Activated naive CD4-positive, alpha-beta T cell treated with anti-CD3 and anti-CD28 coated beads for 36 hours (primary cell): ENCODE measurements around the gene CWC27. TPM values are rescaled to one million over a fixed set of nuclear protein-coding genes. Genes with fewer than 3 reads are reported as not detected.

Source experiments
- CTCF ChIA-PET: fragments of 350-600 bp; sonication (Branson Sonifier 250); formaldehyde crosslinking; loops from one replicate; lab custom pipeline; 2021; ENCODE audit warnings: antibody characterized with exemption; lab: Charles Lee
- DNase-seq: peaks from one replicate; pipeline ENCODE4 v3.0.0-alpha.2; 2020
- H3K27ac Mint-ChIP-seq: one replicate; pipeline ENCODE4 v1.8.0; 2021; ENCODE audit warnings: mild to moderate bottlenecking, mixed read lengths
- H3K27me3 Mint-ChIP-seq: one replicate; pipeline ENCODE4 v1.8.0; 2021; ENCODE audit warnings: low read depth, mixed read lengths
- H3K36me3 Mint-ChIP-seq: one replicate; pipeline ENCODE4 v1.8.0; 2021; ENCODE audit warnings: low read depth, mixed read lengths
- H3K4me1 Mint-ChIP-seq: one replicate; pipeline ENCODE4 v1.8.0; 2021; ENCODE audit warnings: low read depth, mixed read lengths
- H3K4me3 Mint-ChIP-seq: one replicate; pipeline ENCODE4 v1.8.0; 2021; ENCODE audit warnings: mild to moderate bottlenecking, moderate library complexity, mixed read lengths
- H3K9me3 Mint-ChIP-seq: one replicate; pipeline ENCODE4 v1.8.0; 2021; ENCODE audit warnings: mixed read lengths
- intact Hi-C: fragments of 100-400 bp; cut with micrococcal nuclease; formaldehyde crosslinking; loops from one replicate; pipeline ENCODE4 v1.15.1; 2023
- total RNA-seq, 2 experiments: library from RNA; stranded (reverse); gene quantifications; one replicate each; pipeline ENCODE4 v1.2.3, GENCODE V29; 2021

Gene CWC27
- total RNA-seq, 2 experiments from 2014 or later = 35.8 to 39.8 TPM

DNA sequence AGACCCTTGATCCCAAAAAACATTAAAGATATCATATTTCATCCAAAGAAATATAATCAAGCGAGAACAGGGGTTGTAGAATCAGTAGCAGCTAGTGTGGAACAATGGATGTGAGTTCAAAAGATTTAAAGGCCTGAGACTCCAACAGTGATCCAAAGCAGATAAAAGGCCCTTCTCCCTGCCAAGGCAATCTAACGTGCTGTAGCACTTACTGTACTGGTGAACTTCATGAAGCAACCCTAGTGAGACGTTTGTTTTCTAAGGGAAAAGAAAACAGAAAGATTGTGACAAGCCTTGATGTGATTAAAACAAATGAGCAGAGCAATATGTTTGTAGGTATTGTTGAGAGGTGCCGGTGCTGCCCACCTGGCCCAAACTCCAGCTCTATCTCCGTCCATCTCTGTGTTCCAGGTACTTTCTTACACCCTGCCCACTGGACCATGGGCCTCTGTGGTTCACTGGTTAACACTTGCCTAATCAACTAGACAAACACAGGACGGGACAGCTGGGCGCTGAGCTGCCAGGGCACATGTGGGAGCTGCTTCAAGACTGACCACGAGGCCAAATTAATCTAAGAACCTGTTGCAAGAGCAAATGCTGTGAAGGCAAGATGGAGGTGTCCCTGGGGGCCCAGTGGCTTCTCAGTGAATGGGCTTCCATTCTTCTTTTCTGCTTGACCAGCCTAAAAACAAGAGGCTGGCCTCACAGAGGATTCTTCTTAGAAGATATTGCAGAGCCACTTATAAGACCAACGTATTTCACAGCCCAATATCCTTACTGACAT, 265.5 kb downstream of the CWC27 start:
- Mint-ChIP-seq H3K9me3 (no peaks in the 10 kb centered on the region), H3K4me1 (peaks cover 27% of the 10 kb centered on the region), H3K27me3 (no peaks in the 10 kb centered on the region), H3K4me3 (peak overlapping the region; percentile 52), H3K27ac (peak overlapping the region; percentile 57), H3K36me3 (no peaks in the 10 kb centered on the region)
- DNase-seq = no peak
- intact Hi-C loops = loop anchor here (10.0 kb wide), 1 partner anchor 1111 kb away; the partner anchor contains the start of gene SREK1
- CTCF ChIA-PET = interaction anchor here (1.0 kb wide), 1 partner anchor 449 kb away, joined by 3 read pairs; no protein-coding TSS in a partner anchor

DNA sequence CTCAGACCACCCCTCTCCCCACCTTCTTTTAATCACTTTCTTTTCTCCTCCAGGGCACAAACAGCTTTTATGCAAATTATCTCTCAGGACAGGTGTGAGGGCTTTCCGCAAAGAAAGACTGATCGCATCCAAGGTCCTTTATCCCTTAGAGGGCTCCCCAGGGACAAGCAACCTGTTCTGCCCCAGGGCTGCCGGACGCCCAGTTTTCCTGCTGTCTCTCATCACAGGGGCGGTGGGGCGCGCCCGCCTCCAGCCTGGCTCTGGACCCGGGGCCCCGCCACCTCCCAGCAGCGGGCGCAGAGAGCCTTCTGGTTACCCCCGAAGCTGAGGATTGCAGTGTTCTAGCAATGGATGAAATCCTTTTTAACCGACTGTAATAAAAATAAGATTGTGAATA, 266.1 kb downstream of the CWC27 start:
- Mint-ChIP-seq H3K4me1 (peaks cover 27% of the 10 kb centered on the region), H3K9me3 (no peaks in the 10 kb centered on the region), H3K27me3 (no peaks in the 10 kb centered on the region), H3K4me3 (peak overlapping the region; percentile 69), H3K27ac (peak overlapping the region; percentile 57), H3K36me3 (no peaks in the 10 kb centered on the region)
- intact Hi-C loops = loop anchor here (1.0 to 10.0 kb wide), 8 partner anchors 14 to 1110 kb away; partner anchors contain the start of genes CWC27, NLN, SGTB and SREK1
- no peak for DNase-seq
- CTCF ChIA-PET = no interaction called here

DNA sequence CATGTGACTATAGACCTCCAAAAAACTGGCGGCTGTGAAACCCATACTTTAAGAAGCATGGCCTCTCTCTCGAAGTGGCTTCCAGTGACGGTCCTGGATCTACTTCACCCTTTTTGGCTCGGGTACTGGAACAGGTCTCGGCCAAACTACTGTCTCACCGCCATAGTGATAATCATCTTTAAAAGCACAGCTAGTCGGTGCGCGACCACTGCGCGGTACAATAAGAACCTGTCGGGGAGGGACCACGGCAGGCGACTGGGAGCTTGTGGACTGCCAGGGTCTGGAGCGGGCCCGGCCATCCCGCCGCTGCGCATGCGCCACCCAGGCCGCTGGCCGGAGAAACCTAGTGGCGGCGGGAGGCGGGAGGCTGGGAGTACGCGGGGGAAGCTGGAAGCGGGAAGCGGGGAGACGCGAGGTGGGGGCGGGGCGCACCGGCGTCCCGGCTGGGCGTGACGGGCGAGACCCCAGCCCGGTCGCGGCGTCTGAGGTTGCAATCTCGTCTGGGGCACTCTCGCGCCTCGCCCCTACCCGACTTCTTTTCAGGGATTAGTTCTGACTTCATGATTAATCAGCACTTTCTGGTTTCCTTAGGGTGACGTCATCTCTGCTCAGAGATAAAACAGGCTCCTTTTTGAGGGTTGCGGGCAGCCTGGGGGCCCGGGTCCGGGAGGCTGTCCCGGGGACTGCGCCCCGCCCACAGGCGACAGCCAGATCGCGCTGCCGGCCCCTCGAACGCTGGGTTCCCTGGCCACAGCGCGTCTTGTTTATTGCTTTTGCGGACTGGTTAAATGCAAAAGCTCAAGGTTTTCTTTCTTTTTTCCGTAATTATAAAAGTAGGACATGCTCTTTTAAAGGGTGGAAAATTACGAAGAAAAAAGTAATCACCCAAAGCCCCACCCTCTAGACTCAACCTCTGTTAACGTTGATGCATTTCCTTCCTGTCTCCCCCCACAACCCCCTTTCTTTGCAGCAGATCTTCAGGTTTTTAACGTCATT, 266.8 kb downstream of the CWC27 start:
- peaks cover 27% of the 10 kb centered on the region for H3K4me1 Mint-ChIP-seq
- H3K27me3 Mint-ChIP-seq = no peaks in the 10 kb centered on the region
- peak; percentile 80 for DNase-seq
- CTCF ChIA-PET = no interaction called here
- intact Hi-C loops = loop anchor here (1.0 to 10.0 kb wide), 10 partner anchors 14 to 1109 kb away; partner anchors contain the start of genes CENPK, CWC27, NLN and PPWD1
- H3K9me3 Mint-ChIP-seq = no peaks in the 10 kb centered on the region
- H3K4me3 Mint-ChIP-seq = peak overlapping the region; percentile 69
- no peaks in the 10 kb centered on the region for H3K36me3 Mint-ChIP-seq
- peak overlapping the region; percentile 85 for H3K27ac Mint-ChIP-seq

DNA sequence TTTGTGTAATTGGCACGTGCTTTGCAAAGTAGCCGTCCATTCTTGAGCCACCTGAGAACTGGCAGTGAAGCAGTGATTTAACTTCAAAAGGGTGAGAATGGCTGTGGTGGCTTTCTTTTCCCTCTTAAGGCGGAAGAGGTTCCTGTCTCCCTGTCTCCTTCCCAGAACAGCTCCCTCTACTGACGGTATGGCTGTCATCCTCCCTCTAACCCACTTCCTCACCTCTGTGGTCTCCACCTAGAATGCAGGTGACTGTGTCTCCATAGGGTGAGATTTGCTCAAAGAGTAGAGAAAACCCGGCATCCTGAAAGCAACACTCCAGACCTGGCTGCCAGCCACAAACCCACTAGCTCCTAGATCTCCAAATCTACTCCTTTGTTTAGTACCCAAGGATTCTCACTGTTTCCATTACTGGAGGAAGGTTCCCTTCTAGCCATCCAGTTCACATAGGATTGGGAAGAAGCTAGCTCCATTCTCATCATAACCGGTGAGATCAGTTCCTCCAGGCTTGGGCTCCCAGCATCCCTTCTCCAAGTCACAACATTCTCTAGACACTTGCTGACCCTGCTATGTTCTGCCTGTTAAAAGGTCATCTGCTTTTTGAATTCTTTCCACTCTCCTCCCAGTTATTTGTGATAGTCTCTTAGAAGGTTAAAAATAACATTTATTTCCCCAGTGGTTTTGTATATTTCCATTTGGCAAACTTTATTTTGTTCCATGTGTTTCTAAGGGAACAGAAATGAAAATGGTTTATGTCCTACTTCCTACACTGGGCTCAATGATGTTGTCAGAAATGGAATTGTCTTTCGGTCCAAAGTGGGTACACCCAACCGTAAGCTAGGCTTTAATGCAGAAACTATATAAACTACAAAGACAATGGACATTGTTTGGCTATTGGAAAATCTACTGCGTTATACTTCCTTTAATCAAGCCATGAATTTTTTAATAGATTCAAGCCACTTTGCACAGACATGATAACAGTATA, 269.4 kb downstream of the CWC27 start:
- Mint-ChIP-seq H3K36me3 (no peaks in the 10 kb centered on the region), H3K27ac (no peak overlapping the region), H3K9me3 (no peaks in the 10 kb centered on the region), H3K4me3 (no peak overlapping the region), H3K4me1 (peaks cover 35% of the 10 kb centered on the region), H3K27me3 (no peaks in the 10 kb centered on the region)
- CTCF ChIA-PET = interaction anchor here (0.6 to 1.3 kb wide), 5 partner anchors 22 to 1046 kb away, joined by 3 to 6 read pairs (median 4); no protein-coding TSS in a partner anchor
- intact Hi-C loops = loop anchor here (2.0 to 10.0 kb wide), 5 partner anchors 79 to 1107 kb away; partner anchors contain the start of genes CENPK, NLN, PPWD1 and SGTB
- peak; percentile 36 for DNase-seq

DNA sequence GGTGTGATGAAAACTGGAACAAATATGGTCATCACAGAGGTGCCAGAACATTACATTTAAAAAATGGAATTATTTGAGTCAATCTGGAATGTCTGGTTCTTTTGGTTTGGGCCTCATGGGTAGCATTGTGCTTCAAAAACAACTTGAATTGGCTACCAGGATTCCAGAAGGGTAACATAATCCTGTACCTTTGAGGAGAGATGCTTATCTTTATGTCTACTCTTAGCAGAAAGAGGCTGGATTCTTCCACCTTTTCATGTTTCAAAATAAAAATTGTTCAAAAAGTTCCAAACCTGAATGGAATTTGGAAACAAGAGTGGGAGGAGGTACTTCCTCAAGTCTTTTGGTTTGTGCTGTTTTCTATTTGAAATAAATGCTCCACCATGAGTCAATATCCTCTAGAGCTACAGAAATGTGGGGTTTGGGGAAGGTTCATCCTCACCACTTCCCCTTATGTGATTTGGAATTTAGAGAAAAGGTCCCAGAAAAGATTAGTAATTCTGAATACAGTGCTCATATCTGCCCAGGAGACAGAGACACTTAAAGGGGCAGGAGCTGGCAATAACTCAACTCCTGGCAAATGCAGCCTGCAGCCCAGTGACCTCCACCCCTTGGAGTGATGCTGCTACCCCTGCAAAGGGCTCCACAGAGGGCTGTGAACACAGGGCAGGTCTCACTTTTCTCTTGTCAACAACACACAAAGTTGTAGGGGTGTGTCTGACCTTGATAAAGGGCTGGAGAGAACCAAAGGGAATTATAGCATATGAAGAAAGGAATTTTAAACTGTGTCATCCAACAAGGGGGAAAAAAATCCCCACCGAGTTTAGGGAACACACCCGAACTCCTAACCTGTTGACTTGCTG, 272.8 kb downstream of the CWC27 start:
- CTCF ChIA-PET = no interaction called here
- Mint-ChIP-seq H3K36me3 (no peaks in the 10 kb centered on the region), H3K27me3 (no peaks in the 10 kb centered on the region), H3K27ac (no peak overlapping the region), H3K4me1 (peaks cover 25% of the 10 kb centered on the region), H3K4me3 (no peak overlapping the region), H3K9me3 (no peaks in the 10 kb centered on the region)
- intact Hi-C loops = no loop called here
- no peak for DNase-seq

DNA sequence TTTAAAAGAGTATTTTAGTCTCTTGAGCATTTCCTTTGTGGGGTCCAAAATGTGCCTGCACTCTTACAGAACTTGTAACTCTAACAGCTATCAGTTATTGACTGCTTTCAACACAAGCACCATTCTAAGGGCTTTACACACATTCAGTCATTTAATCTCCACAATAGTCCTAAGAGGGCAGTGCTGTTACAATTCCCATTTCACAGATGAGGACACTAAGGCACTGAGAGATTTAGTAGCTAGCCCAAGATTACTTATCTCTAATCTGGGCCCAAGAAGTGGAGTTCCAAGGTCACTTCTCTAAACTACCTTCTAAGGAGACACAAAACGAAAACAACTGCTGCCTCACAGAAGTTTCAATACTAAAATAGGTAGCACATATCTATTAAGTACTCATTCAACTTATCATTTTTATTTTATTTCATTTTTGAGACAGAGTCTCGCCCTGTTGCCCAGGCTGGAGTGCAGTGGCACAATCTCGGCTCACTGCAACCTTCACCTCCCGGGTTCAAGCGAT, 275.2 kb downstream of the CWC27 start:
- Mint-ChIP-seq H3K9me3 (no peaks in the 10 kb centered on the region), H3K27ac (no peak overlapping the region), H3K36me3 (no peaks in the 10 kb centered on the region), H3K4me1 (peaks cover 8% of the 10 kb centered on the region), H3K4me3 (no peak overlapping the region), H3K27me3 (no peaks in the 10 kb centered on the region)
- intact Hi-C loops = no loop called here
- CTCF ChIA-PET = no interaction called here
- DNase-seq = no peak

DNA sequence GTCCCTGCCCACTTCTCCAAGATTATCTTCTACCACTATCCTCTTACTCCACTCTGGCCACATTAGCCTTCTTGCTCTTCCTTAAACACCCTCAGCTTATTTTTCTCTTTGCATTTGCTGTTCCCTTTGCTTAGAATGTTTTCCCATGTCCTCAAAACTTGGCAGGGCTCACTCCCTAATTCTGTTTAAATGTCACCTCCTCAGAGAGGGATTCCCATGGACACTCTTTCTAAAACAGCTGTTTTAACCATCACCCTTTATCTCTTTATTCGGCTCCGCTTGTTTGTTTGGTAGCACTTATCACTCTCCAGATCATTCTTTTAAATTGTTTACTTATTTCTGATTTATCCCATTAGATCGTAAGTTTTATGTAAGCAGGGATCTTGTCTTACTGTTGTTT, 278.5 kb downstream of the CWC27 start:
- no peak for DNase-seq
- Mint-ChIP-seq H3K4me1 (no peaks in the 10 kb centered on the region), H3K4me3 (no peak overlapping the region), H3K27me3 (no peaks in the 10 kb centered on the region), H3K27ac (no peak overlapping the region), H3K36me3 (no peaks in the 10 kb centered on the region), H3K9me3 (no peaks in the 10 kb centered on the region)
- intact Hi-C loops = no loop called here
- CTCF ChIA-PET = interaction anchor here (0.7 to 2.7 kb wide), 2 partner anchors 21 to 29 kb away, joined by 3 to 6 read pairs; no protein-coding TSS in a partner anchor

DNA sequence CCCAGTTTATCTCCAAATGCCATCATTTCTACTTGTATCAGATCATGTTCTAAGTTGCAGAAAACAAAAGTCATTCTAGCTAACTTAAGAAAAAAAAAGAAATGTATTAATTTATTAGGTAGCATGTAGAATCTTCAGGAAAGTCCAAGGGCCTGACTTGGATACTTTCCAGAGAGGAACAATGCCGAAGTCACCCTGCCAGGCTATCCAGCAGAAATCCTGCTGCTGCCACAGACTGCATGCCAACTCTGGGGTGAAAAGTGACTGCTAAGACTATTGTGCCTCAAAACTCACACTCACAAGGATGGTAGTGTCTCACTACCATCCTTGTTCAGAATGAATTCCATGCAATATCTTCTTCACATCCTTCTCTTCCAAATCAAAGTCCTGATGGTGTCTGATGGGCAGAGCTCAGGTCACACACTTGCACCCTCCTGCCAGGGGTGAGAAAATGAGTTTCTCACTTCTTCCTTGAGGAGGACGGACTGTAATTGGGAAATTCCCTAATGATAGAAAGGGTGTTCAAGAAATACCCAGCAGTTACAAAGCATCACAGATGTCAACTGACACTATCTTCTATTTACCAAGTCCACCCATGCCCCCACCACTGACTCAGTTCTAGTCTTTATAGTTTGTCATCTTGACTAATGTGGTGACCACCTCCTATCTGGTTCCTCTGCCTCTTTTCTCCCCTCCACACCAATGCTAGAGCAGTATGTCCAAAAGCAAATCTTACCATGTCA, 279.4 kb downstream of the CWC27 start:
- H3K4me3 Mint-ChIP-seq = no peak overlapping the region
- no peaks in the 10 kb centered on the region for H3K27me3 Mint-ChIP-seq
- H3K4me1 Mint-ChIP-seq = no peaks in the 10 kb centered on the region
- no peaks in the 10 kb centered on the region for H3K36me3 Mint-ChIP-seq
- H3K27ac Mint-ChIP-seq = no peak overlapping the region
- intact Hi-C loops = no loop called here
- H3K9me3 Mint-ChIP-seq = no peaks in the 10 kb centered on the region
- no peak for DNase-seq
- CTCF ChIA-PET = interaction anchor here (0.6 to 2.7 kb wide), 2 partner anchors 28 to 299 kb away, joined by 3 to 6 read pairs; no protein-coding TSS in a partner anchor

DNA sequence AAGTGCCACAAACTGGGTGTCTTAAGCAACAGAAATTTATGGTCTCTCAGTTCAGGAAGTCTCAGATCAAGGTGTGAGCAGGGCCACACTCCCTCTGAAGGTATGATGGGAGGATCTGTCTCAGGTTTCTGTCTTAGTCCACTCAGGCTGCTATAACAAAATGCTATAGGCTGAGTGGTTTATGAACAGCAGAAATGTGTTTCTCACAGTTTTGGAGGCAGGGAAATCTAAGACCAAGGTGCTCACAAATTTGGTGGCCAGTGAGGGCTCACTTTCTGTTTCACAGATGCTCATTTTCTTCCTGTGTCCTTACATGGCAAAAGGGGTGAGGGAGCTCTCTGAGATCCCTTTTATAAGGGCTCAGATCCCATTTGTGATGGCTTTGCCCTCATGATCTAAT, 281.4 kb downstream of the CWC27 start:
- DNase-seq = no peak
- intact Hi-C loops = no loop called here
- H3K4me1 Mint-ChIP-seq = no peaks in the 10 kb centered on the region
- CTCF ChIA-PET = interaction anchor here (2.7 kb wide), 1 partner anchor 26 kb away, joined by 6 read pairs; no protein-coding TSS in a partner anchor
- H3K27me3 Mint-ChIP-seq = no peaks in the 10 kb centered on the region
- H3K36me3 Mint-ChIP-seq = no peaks in the 10 kb centered on the region
- no peak overlapping the region for H3K27ac Mint-ChIP-seq
- H3K4me3 Mint-ChIP-seq = no peak overlapping the region
- H3K9me3 Mint-ChIP-seq = no peaks in the 10 kb centered on the region
